Left ventricle myocardium inferior (tissue), 1 donor: Measurements from ENCODE around the gene CTSE. TPM values are rescaled to one million over a fixed set of nuclear protein-coding genes. Genes with fewer than 3 reads are reported as not detected.
"Not testable (repeated sequence)": the region's sequence is repeated elsewhere in the genome, so short reads cannot be mapped to it uniquely, and the experiment has no call there.

Experiments used
- DNase-seq: peaks from one replicate; pipeline ENCODE4 v3.0.0-alpha.2; 2020
- H3K27ac ChIP-seq: fragments of 200-600 bp; replicated peaks from 2 replicates; pipeline ENCODE4 v1.8.0; 2021
- H3K27me3 ChIP-seq: fragments of 200-600 bp; 2 replicates; pipeline ENCODE4 v1.8.0; 2021; ENCODE audit warnings: low read depth
- H3K36me3 ChIP-seq: fragments of 200-600 bp; 2 replicates; pipeline ENCODE4 v1.8.0; 2021
- H3K4me1 ChIP-seq: fragments of 200-600 bp; 2 replicates; pipeline ENCODE4 v1.8.0; 2021
- H3K4me3 ChIP-seq: fragments of 200-600 bp; 2 replicates; pipeline ENCODE4 v1.8.0; 2021; ENCODE audit warnings: mild to moderate bottlenecking, moderate library complexity
- H3K9me3 ChIP-seq: fragments of 200-600 bp; replicated peaks from 2 replicates; pipeline ENCODE4 v1.8.0; 2021
- intact Hi-C: fragments of 100-400 bp; cut with micrococcal nuclease; formaldehyde crosslinking; loops from one replicate; pipeline ENCODE4 v1.11.0; 2022
- total RNA-seq: library from RNA; stranded (reverse); fragmentation: NEBNext Ultra II Directional; extraction: Animal tissue kit (Norgen Biotek cat#: 25700); gene quantifications from one replicate; pipeline ENCODE4 v1.2.1, GENCODE V29; 2021
- TF ChIP-seq, protein P1 (sequence below): fragments of 200-600 bp; IDR thresholded peaks from 2 replicates; pipeline ENCODE4 v1.8.0; 2021; ENCODE audit warnings: antibody characterized with exemption, mild to moderate bottlenecking, borderline replicate concordance
- donor health status: DM: no; HTN: yes; CAD: no; lungs with severe emphysema.

The CTSE gene
- total RNA-seq, 1 donor from 2014 or later: not detected

DNA sequence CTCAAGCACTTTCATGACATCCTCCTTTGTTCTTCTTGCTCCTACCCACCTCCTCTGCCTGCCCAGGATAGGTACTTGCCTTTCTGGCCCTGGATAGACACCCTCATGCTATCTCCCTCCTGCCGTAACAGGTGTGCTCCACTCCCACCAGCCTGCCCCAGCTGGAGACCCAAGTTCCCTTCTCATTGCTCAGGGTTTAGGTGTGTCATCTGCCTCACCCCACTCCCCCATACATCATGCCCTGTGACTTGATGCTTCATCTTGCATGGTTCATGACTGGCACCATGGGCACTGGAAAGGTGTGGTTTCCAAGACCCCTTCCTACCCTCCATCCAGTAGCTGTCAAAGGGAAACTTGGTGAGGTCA is 35.2 kb upstream of the CTSE start:
- H3K9me3 ChIP-seq: no peaks in the 10 kb centered on the region
- H3K27ac ChIP-seq: no peak overlapping the region
- H3K27me3 ChIP-seq: no peaks in the 10 kb centered on the region
- intact Hi-C loops: no loop called here
- no peak overlapping the region for H3K4me3 ChIP-seq
- H3K4me1 ChIP-seq: peaks cover 5% of the 10 kb centered on the region
- H3K36me3 ChIP-seq: no peaks in the 10 kb centered on the region
- TF ChIP-seq, protein P1, sequence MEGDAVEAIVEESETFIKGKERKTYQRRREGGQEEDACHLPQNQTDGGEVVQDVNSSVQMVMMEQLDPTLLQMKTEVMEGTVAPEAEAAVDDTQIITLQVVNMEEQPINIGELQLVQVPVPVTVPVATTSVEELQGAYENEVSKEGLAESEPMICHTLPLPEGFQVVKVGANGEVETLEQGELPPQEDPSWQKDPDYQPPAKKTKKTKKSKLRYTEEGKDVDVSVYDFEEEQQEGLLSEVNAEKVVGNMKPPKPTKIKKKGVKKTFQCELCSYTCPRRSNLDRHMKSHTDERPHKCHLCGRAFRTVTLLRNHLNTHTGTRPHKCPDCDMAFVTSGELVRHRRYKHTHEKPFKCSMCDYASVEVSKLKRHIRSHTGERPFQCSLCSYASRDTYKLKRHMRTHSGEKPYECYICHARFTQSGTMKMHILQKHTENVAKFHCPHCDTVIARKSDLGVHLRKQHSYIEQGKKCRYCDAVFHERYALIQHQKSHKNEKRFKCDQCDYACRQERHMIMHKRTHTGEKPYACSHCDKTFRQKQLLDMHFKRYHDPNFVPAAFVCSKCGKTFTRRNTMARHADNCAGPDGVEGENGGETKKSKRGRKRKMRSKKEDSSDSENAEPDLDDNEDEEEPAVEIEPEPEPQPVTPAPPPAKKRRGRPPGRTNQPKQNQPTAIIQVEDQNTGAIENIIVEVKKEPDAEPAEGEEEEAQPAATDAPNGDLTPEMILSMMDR: no peak
- no peak for DNase-seq

DNA sequence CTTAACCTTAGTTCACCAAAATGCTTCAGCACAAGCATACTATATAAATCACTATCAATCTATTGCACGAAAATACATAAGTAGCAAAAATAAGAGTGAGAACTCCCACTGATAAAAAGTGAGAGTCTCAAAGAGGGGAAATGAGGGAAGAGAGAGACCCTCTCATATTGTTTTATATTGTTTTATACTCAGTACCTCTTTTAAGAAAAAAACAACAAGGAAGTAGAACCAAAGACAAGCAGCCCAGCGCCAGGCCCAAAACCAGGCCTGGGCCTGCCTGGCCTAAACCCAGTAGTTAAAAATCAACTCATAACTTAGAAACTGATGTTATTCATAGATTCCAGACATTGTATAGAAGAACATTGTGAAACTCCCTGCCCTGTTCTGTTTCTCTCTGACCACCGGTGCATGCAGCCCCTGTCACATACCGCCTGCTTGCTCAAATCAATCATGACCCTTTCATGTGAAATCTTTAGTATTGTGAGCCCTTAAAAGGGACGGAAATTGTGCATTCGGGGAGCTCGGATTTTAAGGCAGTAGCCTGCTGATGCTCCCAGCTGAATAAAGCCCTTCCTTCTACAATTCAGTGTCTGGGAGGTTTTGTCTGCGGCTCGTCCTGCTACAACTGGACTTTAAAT is 34.7 kb upstream of the CTSE start:
- H3K27ac ChIP-seq, H3K9me3 ChIP-seq, H3K4me3 ChIP-seq, H3K36me3 ChIP-seq, DNase-seq, H3K27me3 ChIP-seq, intact Hi-C loops, H3K4me1 ChIP-seq: not testable (repeated sequence)

DNA sequence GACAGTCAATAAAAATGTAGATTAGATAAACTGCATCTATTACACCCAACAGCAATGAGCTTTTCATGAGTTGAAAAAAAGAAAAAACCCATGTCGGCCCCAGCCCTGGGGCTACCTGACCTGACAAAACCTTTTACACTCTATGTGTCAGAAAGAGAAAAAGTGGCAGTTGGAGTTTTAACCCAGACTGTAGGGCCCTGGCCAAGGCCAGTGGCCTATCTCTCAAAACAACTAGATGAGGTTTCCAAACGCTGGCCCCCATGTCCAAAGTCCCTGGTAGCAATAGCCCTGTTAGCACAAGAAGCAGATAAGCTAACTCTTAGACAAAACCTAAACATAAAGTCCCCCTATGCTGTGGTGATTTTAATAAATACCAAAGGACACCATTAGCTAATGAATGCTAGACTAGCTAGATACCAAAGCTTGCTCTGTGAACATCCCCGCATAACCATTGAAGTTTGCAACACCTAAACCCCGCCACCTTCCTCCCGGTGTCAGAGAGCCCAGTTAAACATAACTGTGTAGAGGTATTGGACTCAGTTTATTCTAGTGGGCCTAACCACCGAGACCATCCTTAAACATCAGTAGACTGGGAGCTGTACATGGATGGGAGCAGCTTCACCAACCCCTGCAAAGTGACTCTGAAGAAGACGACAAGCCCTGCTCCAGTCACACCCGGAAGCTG is 32.1 kb upstream of the CTSE start:
- DNase-seq, H3K27ac ChIP-seq, intact Hi-C loops, H3K4me1 ChIP-seq, H3K36me3 ChIP-seq, H3K27me3 ChIP-seq, H3K9me3 ChIP-seq, H3K4me3 ChIP-seq: not testable (repeated sequence)

DNA sequence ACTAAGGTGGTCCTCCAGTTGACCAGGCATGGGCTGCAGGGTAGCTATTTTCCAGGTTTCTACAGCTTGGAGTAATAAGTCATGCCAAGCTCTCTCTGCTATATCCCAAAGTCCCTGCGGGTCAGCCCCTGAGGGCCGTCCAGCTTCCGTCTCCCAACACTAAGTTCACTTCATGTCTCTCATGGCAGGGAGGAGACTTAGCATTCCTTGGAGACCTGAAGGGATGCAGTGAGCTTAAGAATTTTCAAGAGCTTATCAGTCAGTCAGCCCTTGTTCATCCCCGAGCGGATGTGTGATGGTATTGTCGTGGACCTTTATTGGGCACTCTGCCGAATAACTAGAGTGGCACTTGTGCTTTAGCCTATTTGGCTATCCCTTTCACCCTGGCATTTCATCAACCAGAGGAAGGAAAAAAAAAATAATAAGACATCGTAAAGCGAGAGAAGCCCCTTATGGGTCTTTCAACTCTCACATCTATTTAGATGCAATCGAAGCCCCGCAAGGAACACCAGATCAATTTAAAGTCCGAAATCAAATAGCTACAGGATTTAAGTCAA is 31.5 kb upstream of the CTSE start:
- H3K4me1 ChIP-seq, DNase-seq, intact Hi-C loops: not testable (repeated sequence)

DNA sequence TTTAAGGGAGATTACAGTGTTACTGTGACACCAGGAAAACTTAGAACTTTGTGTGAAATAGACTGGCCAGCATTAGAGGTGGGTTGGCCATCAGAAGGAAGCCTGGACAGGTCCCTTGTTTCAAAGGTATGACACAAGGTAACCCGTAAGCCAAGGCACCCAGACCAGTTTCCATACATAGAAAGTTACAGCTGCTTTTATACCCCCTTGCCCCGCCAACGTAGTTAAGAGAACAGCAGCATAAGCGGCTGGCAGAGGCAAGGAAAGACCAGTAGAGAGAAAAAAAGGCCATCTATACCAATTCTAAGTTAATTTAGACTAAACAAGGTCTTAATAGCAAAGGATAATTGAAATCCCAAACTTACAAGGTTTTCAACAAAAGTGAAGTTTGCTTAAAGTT is 29.9 kb upstream of the CTSE start:
- intact Hi-C loops, H3K27me3 ChIP-seq, H3K27ac ChIP-seq, H3K4me3 ChIP-seq, H3K4me1 ChIP-seq, DNase-seq, H3K9me3 ChIP-seq, H3K36me3 ChIP-seq: not testable (repeated sequence)

More for the DNA sequence above, 31.5 kb upstream of the CTSE start:
- H3K9me3 ChIP-seq, H3K27ac ChIP-seq, H3K4me3 ChIP-seq, H3K27me3 ChIP-seq, H3K36me3 ChIP-seq: not testable (repeated sequence)

DNA sequence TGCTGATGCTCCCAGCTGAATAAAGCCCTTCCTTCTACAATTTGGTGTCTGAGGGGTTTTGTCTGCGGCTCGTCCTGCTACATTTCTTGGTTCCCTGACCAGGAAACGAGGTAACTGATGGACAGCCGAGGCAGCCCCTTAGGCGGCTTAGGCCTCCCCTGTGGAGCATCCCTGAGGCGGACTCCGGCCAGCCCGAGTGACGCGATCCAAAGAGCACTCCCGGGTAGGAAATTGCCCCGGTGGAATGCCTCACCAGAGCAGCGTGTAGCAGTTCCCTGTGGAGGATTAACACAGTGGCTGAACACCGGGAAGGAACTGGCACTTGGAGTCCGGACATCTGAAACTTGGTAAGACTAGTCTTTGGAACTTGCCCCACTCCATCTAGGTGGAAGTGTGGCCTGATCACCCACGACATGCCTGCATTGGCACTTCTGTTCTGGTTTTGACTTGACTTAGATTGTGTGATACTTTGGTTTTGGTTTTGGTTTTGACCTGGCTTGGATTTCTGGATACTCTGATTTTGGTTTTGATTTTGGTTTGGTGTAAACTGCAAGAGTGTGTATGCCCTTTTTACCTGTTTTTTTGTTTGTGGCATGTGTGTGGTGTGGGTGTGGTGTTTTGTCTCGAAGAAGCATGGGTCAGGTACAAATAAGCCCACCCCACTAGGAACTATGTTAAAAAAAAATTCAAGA is 29.4 kb upstream of the CTSE start, which contains the start of gene RHEX:
Gene RHEX, plus strand, starts transcription at position 255 of the 692 bp plus-strand sequence. CDS start 44,656 bp downstream, outside the sequence.
- intact Hi-C loops, H3K9me3 ChIP-seq, H3K27me3 ChIP-seq, H3K4me1 ChIP-seq, DNase-seq, H3K4me3 ChIP-seq, H3K27ac ChIP-seq, H3K36me3 ChIP-seq: not testable (repeated sequence)

DNA sequence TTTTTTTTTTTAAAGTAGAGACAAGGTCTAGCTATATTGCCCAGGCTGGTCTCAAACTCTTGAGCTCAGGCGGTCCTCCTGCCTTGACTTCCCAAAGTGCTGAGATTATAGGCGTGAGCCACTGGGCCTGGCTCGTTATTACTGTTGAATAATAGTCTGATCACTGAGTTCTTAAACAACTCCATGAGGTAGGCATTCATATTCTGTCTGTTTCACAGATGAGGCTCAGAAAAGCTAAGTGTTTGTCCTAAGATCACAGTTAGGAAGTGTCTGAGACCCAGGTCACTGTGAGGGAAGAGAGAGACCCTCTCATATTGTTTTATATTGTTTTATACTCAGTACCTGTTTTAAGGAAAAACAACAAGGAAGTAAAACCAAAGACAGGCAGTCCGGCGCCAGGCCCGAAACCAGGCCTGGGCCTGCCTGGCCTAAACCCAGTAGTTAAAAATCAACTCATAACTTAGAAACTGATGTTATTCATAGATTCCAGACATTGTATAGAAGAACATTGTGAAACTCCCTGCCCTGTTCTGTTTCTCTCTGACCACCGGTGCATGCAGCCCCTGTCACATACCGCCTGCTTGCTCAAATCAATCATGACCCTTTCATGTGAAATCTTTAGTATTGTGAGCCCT is 28.7 kb upstream of the CTSE start:
- H3K4me1 ChIP-seq, H3K9me3 ChIP-seq, H3K27me3 ChIP-seq, H3K4me3 ChIP-seq, H3K27ac ChIP-seq, H3K36me3 ChIP-seq, DNase-seq, intact Hi-C loops: not testable (repeated sequence)

DNA sequence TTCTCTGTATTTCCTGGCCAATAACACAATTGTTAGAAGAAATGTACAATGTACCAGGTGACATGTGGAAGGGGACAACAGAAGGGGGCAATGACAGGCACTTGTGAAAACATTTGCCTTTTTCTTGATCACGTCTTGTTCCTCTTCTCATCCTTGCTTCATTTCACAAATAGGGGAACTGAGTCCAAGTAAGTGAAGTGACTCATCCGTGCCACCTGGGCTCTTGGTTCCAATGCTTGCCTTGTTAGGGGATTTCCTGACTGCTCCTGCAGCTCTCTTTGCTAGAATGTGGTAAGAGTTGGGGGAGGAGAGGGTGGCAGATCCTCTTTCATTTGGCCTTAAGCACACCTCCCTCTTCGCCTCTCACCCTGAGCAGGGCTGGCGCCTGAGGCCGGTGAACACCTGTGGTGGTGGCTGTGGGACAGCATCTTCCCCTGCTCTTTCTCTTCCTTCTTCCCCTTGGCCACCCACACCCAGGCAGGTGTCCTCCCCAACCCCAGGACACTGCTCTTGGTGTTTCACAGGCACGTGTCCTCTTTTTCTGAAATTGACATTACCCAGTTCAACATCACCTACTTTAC is 27.1 kb upstream of the CTSE start:
- Histone ChIP-seq H3K4me3 (no peak overlapping the region), H3K27me3 (peaks cover 9% of the 10 kb centered on the region), H3K4me1 (no peaks in the 10 kb centered on the region), H3K36me3 (no peaks in the 10 kb centered on the region), H3K9me3 (no peaks in the 10 kb centered on the region), H3K27ac (no peak overlapping the region)
- no peak for DNase-seq
- intact Hi-C loops: no loop called here
- TF ChIP-seq, protein P1: no peak
